ENCODE measurements around the gene TAS2R60. TPM values are rescaled to one million over a fixed set of nuclear protein-coding genes. Genes with fewer than 3 reads are reported as not detected.

Gene TAS2R60
- total RNA-seq, 1 donor from 2014 or later: 0.40 TPM

DNA sequence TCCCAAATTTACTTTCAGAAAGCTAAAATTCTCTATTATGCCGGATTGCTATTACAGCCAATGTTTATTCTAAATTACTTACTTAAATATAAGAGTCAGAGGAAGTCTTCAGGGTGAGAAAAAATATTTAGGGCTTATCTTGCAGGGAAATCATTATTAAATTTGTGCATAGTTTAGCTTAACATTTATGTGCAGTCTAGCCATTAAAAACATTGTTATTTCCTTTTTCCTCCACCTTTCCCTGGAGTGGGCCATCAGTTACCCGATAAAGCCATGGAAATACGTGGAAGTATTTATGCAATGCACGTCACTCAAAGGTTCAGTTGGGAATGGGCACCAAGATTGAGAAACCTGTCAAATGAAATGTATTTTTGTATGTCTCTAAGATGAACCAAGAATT is 9.5 kb upstream of the TAS2R60 start:
- intact Hi-C loops (cut with DNase I): no loop called here
- no peak for DNase-seq (ENCODE audit: low spot score)
- no peak for ATAC-seq

GRCh38 chr7:143434660-143435059 is 8.6 kb upstream of the TAS2R60 start:
- no peak for ATAC-seq
- intact Hi-C loops (cut with DNase I): no loop called here
- no peak for DNase-seq (ENCODE audit: low spot score)

- ATAC-seq (no peak), DNase-seq (ENCODE audit: low spot score) (no peak)
- intact Hi-C loops (cut with DNase I): no loop called here
These were observed 8.0 kb upstream of the TAS2R60 start for GRCh38 chr7:143435266-143435665.

DNA sequence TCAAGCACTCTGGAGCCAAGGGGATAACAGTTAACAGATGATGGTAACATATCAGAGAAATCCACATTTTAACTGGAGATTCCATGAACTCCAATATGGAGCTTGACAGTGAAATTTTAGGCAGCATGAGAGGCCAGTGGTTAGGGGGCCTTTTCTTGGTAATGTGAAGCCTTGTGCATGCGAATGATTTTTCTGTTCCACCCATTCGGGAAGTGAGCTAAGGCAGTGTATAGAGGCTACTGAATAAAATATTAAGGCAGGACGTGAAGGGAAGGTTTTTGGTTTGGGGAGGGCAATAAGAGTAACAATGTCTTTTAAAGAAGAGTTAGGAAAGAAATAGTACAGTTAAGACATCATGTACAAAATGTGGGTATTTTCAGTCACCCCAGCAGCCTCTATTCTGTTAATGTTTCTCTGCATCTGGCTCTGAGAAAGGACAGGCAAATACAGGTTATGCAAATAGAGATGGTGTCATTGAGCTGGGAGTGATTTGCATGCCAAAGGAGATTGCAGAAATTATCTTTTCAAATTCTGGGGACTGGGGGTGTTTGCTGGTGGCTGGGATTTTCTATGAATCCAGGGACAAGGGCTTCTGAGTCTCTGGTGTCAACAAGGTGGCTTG is 6.8 kb upstream of the TAS2R60 start:
- intact Hi-C loops (cut with DNase I): no loop called here
- DNase-seq (ENCODE audit: low spot score) (no peak), ATAC-seq (no peak)

- DNase-seq (ENCODE audit: low spot score) (no peak), ATAC-seq (no peak)
- intact Hi-C loops (cut with DNase I): no loop called here
These were observed 5.7 kb upstream of the TAS2R60 start for GRCh38 chr7:143437578-143437977.

DNA sequence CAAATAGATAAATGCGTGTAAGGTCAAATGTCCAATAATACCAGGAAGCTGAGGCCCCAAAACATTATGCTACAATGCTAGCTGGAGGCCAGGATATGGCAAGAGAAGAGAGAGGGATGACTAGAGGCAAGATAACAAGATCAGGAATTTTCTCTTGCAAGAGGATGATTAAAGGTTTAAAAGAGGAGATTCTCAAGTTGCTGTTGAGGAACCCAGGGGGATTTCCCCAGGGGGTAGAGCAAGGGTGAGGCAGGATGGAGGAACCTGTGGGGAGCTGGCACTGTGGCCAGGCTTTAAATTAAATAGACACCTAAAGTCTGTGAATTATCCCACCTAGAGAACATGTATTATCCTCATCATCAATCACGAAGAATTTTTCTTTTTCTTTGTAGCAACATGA is 3.4 kb upstream of the TAS2R60 start:
- ATAC-seq (no peak), DNase-seq (ENCODE audit: low spot score) (no peak)
- intact Hi-C loops (cut with DNase I): no loop called here

- intact Hi-C loops (cut with DNase I): no loop called here
- ATAC-seq (no peak), DNase-seq (ENCODE audit: low spot score) (no peak)
These were observed 970 bp downstream of the TAS2R60 start for GRCh38 chr7:143444063-143444782.

DNA sequence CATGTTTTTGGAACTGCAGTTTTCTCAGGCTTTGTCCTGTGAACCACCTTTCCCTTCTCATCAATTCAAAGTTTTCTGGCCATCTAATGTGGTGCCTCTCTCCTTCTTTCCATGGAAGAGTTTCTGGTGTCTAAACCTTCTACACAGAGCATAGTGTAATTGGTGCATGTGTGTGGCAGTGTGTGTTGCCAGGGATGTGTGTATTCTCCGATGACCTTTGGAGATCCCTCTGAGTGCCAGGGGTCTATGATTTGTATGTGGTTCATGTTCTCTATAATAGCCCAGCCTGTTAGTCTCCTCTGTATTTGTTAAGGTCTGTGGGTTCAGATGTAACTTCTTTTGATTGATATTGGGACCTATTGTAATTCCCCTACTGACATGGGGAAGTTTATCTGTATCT is 1.5 kb downstream of the TAS2R60 start:
- DNase-seq (ENCODE audit: low spot score) (no peak), ATAC-seq (no peak)
- intact Hi-C loops (cut with DNase I): no loop called here

- no peak for DNase-seq (ENCODE audit: low spot score)
- ATAC-seq: no peak
- intact Hi-C loops (cut with DNase I): no loop called here
These were observed 4.2 kb downstream of the TAS2R60 start for GRCh38 chr7:143447466-143447865.

DNA sequence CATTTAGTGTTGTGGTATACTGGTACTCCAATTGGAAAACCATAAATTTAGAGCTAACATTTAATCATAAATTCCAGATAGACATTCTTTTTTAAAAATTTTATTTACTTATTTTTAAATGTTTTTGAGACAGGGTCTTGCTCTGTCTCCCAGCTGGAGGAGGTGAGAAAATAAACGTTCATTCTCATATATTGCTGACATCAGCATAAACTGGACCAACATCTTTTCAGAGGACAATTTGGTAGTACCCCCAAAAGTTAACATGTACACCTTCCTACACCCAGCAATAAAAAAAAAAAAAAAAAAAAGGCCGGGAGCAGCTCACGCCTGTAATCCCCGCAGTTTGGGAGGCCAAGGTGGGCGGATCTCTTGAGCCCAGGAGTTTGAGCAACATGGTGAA is 5.2 kb downstream of the TAS2R60 start:
- intact Hi-C loops (cut with DNase I): no loop called here
- ATAC-seq: no peak
- no peak for DNase-seq (ENCODE audit: low spot score)

DNA sequence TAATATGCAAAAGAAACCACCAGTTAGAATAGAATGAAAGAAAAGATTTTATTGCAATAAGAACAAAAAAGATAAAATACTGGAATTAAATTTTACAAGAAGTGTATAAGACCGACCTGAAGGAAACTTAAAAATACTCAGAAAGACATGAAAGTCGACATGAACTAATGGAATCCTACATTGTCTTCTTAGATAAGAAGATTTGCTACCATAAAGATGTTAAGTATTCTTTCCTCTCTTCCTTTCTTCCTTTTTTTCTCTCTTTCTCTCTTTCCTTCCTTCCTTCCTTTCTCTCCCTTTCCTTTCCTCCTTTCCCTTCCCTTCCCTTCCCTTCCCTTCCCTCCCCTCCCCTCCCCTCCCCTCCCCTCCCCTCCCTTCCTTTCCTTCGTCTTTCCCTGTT is 6.5 kb downstream of the TAS2R60 start:
- ATAC-seq (no peak), DNase-seq (ENCODE audit: low spot score) (no peak)
- intact Hi-C loops (cut with DNase I): no loop called here

DNA sequence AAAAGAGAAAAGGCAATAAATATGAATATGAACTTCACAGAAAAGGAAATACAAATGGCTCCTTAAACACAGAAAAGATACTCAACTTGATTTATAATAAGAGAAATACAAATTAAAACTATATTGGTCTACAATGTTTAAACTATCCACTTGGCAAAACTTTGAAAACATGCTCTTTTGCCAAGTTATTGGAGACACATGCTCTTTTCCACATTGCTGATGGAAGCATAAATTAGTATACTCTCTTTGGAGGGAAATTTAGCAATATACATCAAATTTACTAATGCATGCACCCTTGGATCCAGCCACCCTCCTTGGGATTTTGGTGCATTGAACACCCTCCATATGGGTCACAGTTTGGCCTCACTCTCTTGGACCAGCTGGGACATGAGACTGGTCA is 7.9 kb downstream of the TAS2R60 start:
- DNase-seq (ENCODE audit: low spot score): no peak
- intact Hi-C loops (cut with DNase I): no loop called here
- no peak for ATAC-seq

DNA sequence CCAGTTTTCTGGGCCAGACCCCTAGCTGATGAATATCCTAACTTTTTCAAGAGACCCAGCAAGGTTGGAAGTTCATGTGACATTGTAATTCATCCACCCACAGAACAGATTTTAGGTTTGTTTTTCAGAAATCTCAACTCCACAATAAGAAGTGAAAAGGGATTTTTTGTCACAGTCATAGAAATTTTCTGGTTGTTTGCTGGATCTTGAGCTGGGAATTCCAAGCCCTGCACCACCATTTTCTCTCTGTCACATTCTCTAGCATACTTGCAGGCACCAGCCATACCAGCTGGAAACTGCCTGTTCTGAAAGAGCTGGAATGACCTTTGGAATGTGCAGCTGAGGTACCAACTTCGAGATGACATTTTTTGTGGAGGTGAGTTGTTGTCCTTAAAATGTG is 8.5 kb downstream of the TAS2R60 start:
- ATAC-seq (no peak), DNase-seq (ENCODE audit: low spot score) (no peak)
- intact Hi-C loops (cut with DNase I): no loop called here

DNA sequence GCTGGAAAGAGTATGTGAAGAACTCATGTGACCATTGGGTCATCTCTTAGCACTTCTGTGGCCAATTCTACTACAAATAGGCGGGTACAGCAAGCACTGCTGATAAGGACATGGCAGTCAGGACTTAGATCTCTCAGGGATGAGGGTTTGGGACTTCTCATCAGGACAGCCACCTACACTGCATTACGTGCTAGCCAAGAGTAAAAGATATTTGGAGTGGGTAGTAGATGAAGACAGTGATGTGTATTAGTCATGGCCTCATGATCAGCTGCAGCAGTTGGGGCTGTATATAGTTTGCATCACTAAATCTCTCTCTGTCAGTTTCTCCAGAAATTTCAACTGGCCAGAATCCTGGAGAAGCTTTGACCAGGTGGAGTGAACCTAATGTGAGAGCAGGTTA is 9.2 kb downstream of the TAS2R60 start:
- intact Hi-C loops (cut with DNase I): no loop called here
- ATAC-seq: no peak
- no peak for DNase-seq (ENCODE audit: low spot score)

GRCh38 chr7:143454091-143454680 is 10.9 kb downstream of the TAS2R60 start:
- no peak for ATAC-seq
- intact Hi-C loops (cut with DNase I): no loop called here
- no peak for DNase-seq (ENCODE audit: low spot score)

DNA sequence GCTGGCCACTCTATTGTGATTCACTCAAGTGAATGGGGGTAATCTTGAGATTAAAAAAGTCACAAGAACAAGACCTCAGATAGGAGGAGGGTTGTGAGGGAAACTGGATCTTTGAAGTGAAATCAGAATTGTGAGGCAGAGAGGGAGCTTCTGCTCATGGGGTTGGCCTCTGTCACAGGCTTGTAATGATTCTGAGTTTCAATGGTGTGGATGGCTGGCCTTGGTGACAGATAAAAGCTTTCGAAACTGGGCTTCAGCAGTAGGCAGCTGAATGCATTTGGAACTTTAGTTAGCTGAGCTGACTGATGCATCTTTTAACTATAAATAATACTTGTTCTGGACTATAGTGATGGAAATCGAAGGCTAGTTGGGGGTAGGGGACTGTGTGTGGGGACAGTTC is 12.2 kb downstream of the TAS2R60 start:
- ATAC-seq: no peak
- intact Hi-C loops (cut with DNase I): no loop called here
- DNase-seq (ENCODE audit: low spot score): no peak

DNA sequence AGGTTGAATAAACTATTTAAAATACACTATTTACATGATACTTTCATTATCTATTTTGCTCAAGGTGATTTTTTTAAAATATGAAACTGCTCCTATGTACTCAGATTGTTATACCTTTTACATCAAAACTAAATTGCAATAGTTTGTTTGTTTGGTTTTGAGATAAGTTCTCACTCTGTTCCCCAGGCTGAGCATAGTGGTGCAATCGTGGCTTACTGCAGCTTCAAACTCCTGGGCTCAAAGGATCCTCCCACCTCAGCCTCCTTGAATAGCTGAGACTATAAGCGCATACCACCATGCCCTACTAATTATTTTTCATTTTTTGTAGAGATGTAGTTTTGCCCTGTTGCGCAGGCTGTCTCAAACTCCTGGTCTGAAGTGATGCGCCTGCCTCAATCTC is 12.7 kb downstream of the TAS2R60 start:
- DNase-seq (ENCODE audit: low spot score) (no peak), ATAC-seq (no peak)
- intact Hi-C loops (cut with DNase I): no loop called here

DNA sequence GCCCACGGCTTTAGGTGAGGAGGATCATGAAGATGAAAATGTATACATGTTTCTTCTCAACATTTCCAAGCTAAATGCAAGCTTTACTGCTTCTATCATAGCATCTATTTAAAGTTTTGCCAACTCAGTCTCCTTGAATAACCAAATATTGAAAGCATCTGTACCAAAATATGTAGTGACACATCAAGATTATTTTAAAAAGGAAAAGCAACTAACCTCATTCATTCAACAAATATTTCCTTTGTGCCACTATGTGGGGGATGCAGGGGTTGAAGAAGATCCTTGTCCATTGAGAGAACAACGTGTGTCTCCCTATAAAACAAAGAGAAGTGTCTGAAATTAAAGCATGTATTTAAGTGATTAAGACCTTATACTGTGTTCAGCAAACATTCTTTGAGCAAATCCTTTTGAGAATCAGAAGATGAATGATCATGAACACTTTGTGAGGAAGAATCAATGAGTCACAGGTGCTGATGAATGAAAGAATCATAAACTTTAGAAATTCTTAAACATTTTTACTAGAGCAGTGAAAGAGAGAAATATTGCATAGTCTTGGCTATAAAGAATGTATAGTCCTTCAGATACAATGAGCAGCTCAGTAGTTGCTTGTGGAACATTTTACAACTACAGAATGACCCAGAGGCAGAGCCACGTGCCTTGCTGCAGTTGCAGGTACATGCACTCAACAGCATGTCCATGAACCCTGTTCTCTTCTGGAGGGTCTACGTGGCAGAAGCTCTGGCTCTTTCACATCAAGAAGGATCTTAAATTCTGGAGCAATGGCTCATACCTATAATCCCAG is 13.9 kb downstream of the TAS2R60 start:
- DNase-seq (ENCODE audit: low spot score): no peak
- intact Hi-C loops (cut with DNase I): no loop called here

DNA sequence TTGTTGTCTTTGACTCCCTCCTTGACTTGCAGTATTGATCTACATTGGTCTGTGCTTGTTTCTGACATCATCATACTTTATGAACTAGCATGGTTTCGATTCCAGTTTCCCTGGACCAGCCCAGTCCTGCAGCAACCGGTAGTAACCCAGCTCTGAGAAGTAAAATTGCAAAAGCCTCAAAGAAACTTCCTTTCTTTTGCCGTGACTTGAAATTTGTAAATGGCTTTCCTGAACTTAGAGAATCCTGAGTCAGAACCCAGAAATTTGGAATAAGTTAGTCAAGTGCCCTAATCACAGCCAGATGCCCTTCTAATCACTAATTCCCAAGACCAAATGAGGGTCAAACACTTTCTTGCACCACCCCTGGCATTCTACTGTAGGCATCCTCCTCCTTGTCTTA is 15.0 kb downstream of the TAS2R60 start:
- peak; percentile 52 for ATAC-seq
- DNase-seq (ENCODE audit: low spot score): no peak
- intact Hi-C loops (cut with DNase I): no loop called here

More for the DNA sequence above, 13.9 kb downstream of the TAS2R60 start:
- ATAC-seq: no peak

- no peak for DNase-seq (ENCODE audit: low spot score)
- intact Hi-C loops (cut with DNase I): no loop called here
- no peak for ATAC-seq
These were observed 15.4 kb downstream of the TAS2R60 start for GRCh38 chr7:143458681-143459080.

Data from sciatic nerve (tissue), 2 donors.